IMR-90 (cell line): ENCODE results near the gene DYNLRB1.

Experiments used
- BHLHE40 ChIP-seq: fragments of 150-350 bp; IDR thresholded peaks from 2 replicates; pipeline ENCODE4 v1.6.1; 2016; ENCODE audit warnings: mild to moderate bottlenecking, low read depth, low read length
- CTCF ChIP-seq: conservative IDR thresholded peaks from 2 replicates; pipeline ENCODE4 v1.5.1; 2012; ENCODE audit warnings: mild to moderate bottlenecking, low read depth, low read length, improper control_type of control experiment
- FOS ChIP-seq: fragments of 150-350 bp; IDR thresholded peaks from 2 replicates; pipeline ENCODE4 v1.6.1; 2016; ENCODE audit warnings: low read depth, low read length
- MAFK ChIP-seq: IDR thresholded peaks from 2 replicates; pipeline ENCODE4 v1.6.1; 2012; ENCODE audit warnings: low read depth, low read length, improper control_type of control experiment
- POLR2A ChIP-seq: IDR thresholded peaks from 2 replicates; pipeline ENCODE4 v1.6.1; 2012; ENCODE audit warnings: mild to moderate bottlenecking, low read depth, low read length
- USF2 ChIP-seq: fragments of 150-350 bp; IDR thresholded peaks from 2 replicates; pipeline ENCODE4 v1.6.1; 2017; ENCODE audit warnings: mild to moderate bottlenecking, antibody characterized with exemption, low read length, low read depth

GRCh38 chr20:34546751-34547181 lies 30.5 kb downstream of the DYNLRB1 start:
- no peak for TF ChIP-seq POLR2A
- TF ChIP-seq FOS: no peak
- no peak for TF ChIP-seq BHLHE40
- no peak for TF ChIP-seq CTCF
- TF ChIP-seq USF2: no peak
- TF ChIP-seq MAFK: no peak
